ENCODE measurements around the gene GHRH.

Gene GHRH

GRCh38 chr20:37260923-37261322 lies 691 bp downstream of the GHRH start:
- no peak for DNase-seq (ENCODE audit: low spot score)

GRCh38 chr20:37259865-37260264 lies 1.7 kb downstream of the GHRH start:
- no peak for DNase-seq (ENCODE audit: low spot score)

GRCh38 chr20:37259031-37259430 lies 2.6 kb downstream of the GHRH start:
- no peak for DNase-seq (ENCODE audit: low spot score)

- no peak for DNase-seq (ENCODE audit: low spot score)
Measured at GRCh38 chr20:37257988-37258387, 3.6 kb downstream of the GHRH start.

- DNase-seq (ENCODE audit: low spot score): no peak
Measured at GRCh38 chr20:37257530-37257929, 4.1 kb downstream of the GHRH start.

- no peak for DNase-seq (ENCODE audit: low spot score)
Measured at GRCh38 chr20:37256286-37256685, 5.3 kb downstream of the GHRH start.

GRCh38 chr20:37254114-37254878 lies 7.3 kb downstream of the GHRH start:
- no peak for DNase-seq (ENCODE audit: low spot score)

- DNase-seq (ENCODE audit: low spot score): no peak
Measured at GRCh38 chr20:37253087-37253486, 8.5 kb downstream of the GHRH start.

- no peak for DNase-seq (ENCODE audit: low spot score)
Measured at GRCh38 chr20:37251825-37252477, 9.7 kb downstream of the GHRH start.

- DNase-seq (ENCODE audit: low spot score): no peak
Measured at GRCh38 chr20:37249304-37249703, 12.3 kb downstream of the GHRH start.

- no peak for DNase-seq (ENCODE audit: low spot score)
Measured at GRCh38 chr20:37247547-37247946, 14.1 kb downstream of the GHRH start.

GRCh38 chr20:37246736-37247135 lies 14.9 kb downstream of the GHRH start:
- DNase-seq (ENCODE audit: low spot score): no peak

- no peak for DNase-seq (ENCODE audit: low spot score)
Measured at GRCh38 chr20:37245216-37246150, 16.1 kb downstream of the GHRH start.

- DNase-seq (ENCODE audit: low spot score): no peak
Measured at GRCh38 chr20:37244572-37244957, 17.0 kb downstream of the GHRH start.

- no peak for DNase-seq (ENCODE audit: low spot score)
Measured at GRCh38 chr20:37243937-37244571, 17.6 kb downstream of the GHRH start.

- DNase-seq (ENCODE audit: low spot score): no peak
Measured at GRCh38 chr20:37243076-37243936, 18.3 kb downstream of the GHRH start.

GRCh38 chr20:37242503-37242902 lies 19.1 kb downstream of the GHRH start:
- no peak for DNase-seq (ENCODE audit: low spot score)

- no peak for DNase-seq (ENCODE audit: low spot score)
Measured at GRCh38 chr20:37240337-37241067, 21.1 kb downstream of the GHRH start.

GRCh38 chr20:37238935-37239451 lies 22.6 kb downstream of the GHRH start:
- DNase-seq (ENCODE audit: low spot score): no peak

GRCh38 chr20:37238426-37238825 lies 23.2 kb downstream of the GHRH start:
- DNase-seq (ENCODE audit: low spot score): no peak

All from HuH-7 (cell line).